ENCODE data around the gene VPS13D.
"Not testable (repeated sequence)": the region's sequence is repeated elsewhere in the genome, so short reads cannot be mapped to it uniquely, and the experiment has no call there.

VPS13D gene

DNA sequence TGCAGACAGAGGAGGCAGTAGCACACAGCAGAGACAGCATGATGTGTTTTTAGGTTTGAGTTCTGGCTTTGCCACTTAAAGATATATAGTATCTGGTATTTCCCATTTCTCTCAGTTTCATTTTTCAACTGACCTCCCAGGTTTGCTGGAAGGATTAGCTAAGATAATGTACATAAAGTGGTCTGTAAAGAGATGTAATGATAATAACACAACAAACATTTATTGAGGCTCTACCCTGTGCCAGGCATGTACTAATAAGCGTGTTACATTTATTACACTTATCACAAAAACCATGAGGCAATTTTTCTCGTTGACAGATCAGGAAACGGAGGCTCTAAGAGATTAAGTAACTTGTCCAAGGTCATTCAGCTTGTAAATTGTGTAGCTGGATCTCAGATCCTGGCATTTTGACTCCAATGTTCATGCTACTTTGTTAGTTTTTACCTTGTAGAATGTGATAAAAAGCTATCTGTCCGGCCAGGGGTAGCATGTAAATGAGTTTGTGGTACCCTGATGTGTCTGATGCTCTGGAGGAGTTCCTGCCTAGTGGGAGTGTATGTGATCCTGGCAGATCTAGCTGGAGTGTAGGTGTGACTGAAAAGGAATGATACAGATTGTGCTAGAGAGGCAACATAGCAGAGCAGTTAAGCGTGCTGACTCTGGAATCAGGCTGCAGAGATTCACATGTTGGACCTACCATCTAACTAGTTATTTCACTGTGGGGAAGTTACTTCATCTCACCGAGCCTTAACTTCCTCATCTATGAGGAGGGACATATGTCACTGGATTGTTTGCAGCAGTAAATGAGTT is 146.6 kb downstream of the VPS13D start:
- DNase-seq = no peak

DNA sequence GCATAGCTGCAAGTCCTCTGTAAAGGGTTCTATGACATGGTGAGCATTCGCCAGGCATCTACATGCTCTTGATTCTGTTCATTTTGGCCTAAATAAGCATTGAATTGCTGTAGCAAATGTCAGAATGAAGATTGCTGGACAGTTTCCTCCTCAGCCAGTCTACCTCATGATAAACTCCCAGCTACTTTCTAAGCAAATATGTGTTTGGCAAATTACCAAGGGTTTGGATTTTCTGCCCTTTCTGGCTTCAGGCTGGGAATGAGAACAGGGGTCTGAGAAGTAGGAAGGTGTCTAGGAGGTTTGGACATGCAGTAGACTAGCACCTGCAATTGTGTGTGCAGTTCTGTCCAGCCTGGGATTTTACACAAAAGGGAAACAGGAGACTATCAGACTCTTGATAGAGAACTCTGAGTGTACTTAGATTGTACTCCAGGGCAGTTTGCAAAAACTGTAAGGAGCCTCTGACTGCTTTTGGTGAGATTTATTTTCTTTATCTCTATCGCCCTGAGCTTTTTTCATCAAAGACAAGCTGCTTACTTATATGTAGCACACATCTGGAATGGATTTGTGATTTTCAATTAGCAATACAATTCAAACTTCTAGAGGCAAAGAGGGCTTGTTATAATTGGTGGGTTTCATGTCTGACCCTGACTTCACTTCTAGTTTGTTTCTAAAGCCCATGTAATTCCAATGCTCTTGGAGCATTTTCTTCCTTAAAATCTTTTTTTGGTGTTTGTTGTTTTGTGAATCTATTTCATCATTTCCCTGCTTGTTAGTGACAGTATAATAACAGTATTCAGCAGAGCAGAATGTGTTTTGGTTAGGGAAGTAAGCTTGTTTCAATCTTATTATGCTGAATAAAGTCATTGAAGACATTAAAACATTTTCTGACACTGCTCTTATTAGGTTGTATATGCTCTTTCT is 150.8 kb downstream of the VPS13D start:
- no peak for DNase-seq

- DNase-seq = no peak
These were observed 153.2 kb downstream of the VPS13D start for GRCh38 chr1:12383001-12383400.

GRCh38 chr1:12383786-12384185 is 154.0 kb downstream of the VPS13D start:
- no peak for DNase-seq

DNA sequence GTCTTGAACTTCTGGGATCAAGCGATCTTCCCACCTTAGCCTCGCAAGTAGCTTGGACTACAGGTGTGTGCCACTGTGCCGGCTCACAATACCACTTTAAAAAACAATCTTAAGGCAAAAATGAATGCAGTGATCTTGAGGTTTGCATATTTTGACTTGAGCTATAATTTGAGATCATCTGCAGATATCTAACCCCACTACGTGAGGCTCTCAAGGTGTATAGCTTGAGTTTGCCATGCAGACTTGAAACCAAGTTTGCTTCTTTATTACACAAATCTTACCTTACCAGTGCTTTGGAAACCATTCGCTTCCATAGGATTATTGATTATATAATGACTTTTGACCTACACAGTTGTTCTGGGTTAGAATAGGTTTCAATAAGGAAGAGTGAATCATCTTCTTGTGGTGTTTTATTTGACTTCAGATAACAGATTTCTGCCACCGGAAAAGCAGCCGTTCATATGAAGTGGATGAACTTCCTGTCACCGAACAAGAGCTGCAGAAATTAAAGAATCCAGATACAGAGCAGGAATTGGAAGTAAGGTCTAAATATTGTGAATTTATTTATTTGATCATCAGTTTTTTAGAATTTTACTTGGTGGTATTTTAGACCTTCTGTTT is 155.1 kb downstream of the VPS13D start:
- DNase-seq = no peak

DNA sequence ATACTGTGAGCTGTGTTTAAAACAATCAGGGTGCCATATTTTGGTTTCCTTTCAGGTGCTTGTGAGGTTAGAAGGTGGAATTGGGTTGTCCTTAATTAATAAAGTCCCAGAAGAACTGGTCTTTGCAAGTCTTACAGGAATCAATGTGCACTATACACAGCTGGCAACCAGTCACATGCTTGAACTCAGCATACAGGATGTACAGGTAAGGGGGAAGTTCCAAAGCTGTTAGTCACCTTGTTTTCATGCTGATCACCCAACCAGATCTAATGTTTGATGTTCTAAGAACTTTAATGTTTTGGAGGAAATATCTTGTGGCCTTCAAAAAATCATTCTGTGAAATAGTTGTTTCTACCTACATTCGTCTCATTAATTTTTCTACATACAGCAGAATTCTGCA is 156.3 kb downstream of the VPS13D start:
- DNase-seq = peak; percentile 25

GRCh38 chr1:12387641-12388040 is 157.8 kb downstream of the VPS13D start:
- DNase-seq = no peak

DNA sequence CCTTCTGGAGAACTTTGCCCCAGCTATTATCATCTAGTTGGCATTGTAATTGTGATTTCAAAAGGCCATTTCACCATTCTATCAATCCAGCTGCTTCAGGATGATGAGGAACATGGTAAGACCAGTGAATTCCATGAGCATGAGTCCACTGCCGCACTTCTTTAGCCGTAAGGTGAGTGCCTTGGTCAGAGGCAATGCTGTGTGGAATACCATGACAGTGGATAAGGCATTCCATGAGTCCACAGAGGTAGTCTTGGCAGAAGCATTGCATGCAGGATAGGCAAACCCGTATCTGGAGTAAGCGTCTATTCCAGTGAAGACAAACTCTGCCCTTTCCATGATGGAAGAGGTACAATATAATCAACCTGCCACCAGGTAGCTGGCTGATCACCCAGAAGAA is 160.5 kb downstream of the VPS13D start:
- DNase-seq = not testable (repeated sequence)

GRCh38 chr1:12397462-12398450 is 167.9 kb downstream of the VPS13D start:
- DNase-seq = no peak

DNA sequence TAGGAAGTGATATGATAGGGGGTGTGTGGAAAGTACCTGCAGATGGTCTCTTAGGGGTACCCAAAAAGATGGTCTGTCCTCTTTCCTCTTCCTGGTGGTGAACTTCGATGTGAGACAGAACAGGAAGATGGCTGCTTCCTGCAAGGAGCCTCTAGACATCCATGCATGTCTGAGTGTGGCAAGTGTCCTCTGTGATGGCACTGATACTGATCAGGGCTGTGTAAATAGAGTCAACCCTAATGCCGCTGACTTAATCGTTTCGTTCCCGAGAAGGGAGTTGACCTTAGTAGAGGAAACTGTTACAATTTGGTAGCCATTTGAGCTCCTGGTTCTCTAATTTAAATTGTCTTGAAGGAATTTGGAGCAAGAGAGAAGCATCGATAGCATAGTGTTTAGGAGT is 168.6 kb downstream of the VPS13D start:
- DNase-seq = no peak

- no peak for DNase-seq
These were observed 170.3 kb downstream of the VPS13D start for GRCh38 chr1:12400027-12400693.

GRCh38 chr1:12402159-12402673 is 172.4 kb downstream of the VPS13D start:
- no peak for DNase-seq

- DNase-seq = no peak
These were observed 173.0 kb downstream of the VPS13D start for GRCh38 chr1:12402842-12403241.

- no peak for DNase-seq
These were observed 175.1 kb downstream of the VPS13D start for GRCh38 chr1:12404918-12405317.

DNA sequence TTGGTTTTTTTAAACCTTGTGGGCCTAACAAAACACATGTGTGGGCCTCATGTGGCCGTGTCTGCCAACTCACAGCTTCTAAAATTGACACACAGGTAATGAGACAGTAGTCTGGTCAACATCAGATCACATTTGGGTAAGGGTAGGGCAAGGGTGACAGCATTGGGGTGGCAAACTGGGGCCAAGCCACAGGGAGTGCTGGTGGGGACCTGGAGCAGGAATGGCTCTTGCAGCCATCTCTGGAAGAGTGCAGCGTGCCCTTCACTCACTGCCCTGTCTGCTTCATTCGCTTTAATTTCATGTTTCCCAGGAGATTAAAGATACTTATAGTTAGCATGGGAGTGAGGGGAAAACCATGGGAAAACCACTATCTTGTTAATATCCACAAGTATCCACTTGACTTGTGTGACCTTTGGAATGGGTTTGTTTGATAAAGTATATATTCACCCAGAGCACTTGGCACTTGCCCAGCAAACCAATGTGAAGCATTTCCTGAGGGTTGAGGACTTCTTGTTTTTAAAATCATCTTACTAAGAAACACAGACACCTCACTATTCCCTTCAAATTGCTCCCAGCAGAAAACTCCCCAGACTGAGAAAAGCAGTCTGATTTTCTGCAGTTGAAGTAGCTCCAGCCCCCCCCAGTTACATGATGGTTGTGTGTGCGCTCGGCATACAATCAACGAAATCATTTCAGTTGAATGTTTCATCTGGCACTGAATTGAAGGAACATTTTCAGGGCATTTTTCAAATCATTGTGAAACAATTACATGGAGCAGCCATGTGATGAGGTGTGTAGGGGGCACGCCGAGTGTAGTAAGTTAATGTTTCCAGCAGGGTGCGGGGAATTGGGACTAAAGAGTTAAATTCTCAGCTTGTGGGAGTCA is 175.7 kb downstream of the VPS13D start:
- DNase-seq = no peak

DNA sequence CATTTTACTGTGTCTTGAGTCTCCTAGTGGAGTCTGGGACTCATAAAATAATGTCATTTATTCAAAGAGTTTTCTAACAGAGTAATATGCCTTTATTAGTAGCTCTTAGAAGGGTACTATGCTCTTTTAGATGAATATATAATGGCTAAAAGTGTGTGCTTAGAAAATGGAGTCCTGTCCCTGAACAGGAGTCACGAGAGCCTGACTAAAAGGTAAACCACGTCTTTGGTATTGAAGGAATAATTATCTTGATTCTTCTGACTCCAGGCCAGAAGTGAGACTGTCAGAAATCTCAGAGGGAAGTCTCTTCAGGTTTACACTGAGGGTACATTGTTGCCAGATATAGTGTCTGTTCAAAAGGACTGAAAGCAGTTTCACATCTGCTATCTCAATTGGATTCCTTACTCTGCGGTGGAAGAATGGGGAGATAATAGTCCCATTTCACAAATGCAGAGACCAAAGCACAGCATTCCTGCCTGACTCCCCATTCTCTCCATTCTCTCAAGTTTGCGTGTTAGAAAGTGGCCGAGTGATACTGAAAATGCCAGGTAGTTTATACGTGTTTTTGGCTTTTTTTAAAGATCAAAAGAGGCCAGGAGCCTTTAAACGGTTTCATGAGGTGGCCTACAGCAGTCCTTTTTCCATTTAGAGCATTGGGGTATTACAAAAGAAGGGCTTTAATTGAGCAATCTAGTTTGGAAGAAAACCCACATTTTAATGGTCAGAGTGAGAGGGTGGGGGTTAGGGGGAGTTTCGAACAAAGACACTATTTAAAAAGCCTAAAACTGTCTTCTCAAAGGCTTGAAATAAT is 176.6 kb downstream of the VPS13D start:
- no peak for DNase-seq

GRCh38 chr1:12407050-12407961 is 177.5 kb downstream of the VPS13D start:
- no peak for DNase-seq

DNA sequence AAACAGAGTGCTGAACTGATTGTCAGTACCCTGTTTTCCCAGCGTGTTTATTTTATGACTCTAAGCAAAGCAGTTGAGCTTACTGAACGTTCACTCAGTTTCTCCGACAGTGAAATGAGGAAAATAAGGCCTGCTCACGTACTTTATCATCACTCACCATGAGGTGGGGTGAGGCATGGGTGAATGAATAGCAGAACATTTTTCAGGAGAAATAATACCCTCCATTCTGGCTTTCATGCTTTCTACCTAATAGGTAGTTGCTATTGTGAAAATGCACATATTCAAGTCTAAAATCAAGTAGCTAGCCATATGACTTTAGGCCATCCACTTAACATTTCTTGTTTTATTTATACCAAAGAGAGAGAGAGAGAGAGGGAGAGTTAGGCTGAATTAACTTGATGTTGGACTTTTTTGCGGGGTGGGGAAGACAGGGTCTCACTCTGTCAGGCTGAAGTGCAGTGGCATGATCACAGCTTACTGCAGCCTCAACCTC is 178.2 kb downstream of the VPS13D start:
- no peak for DNase-seq
